ENCODE results near the gene PLA2G7.
"Not testable (repeated sequence)": the region's sequence is repeated elsewhere in the genome, so short reads cannot be mapped to it uniquely, and the experiment has no call there.

PLA2G7 gene

DNA sequence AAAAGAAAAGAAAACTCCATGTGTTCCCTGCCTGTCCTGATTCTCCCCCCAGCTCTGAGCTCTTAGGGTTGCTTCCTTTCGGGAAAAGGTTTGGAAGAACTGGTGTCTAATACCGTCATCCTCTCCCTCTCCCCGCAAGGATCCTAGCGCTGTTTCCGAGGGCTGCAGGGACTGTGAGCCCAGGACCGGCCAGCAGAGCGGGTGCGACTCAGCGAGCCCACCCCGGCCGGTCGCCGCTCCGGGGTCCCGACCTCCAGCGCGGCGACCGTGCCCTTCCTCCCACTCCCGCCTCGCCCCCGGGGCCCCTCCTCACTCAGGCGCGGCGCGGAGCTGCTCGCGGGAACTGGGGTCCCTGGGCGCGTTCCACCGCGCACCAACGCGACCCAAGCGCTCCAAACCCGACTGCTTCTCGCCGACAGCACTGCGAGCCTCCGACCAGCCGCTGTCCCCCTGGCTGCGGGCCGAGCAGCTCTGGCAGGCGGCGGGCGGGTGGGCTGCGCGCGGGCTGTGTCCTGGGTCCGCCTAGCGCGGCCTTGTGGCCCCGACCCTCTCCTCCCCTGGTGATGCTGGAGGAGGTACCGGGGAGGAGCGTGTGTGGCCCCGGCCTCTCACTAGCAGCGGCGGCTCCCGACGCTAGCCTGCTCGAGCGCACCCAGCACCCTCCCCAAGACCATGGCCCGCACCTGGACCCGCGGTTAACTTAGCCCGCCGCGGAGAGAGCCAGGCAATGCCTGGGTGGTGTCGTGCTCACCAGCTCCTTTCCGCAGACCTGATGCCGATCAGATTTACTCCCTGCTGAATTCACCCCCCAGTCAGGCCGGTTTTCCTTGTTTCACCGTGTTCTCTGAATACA is at the start of gene PLA2G7:
PLA2G7 (minus strand) TSS at position 509 of the 853 bp plus-strand sequence. CDS start 12,484 bp downstream, outside the sequence.
- peak; percentile 30 for DNase-seq

DNA sequence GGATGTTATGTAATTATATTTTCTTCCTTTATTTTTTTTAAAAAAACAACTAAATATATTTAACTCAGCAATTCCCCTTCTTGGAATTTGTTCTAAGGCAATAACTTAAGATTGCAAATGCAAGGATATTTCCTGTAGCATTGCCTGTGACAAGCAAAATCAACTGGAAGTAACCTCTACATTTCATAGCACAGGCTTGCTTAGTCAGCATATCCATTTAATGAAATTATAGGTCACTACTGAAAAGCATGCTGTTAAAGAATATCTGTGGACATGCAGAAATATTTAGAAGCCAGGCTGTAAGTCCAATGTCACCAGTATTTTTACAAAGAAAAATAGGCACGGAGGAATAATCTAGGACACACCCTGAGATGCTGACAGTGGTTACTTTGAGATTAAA is 49.4 kb upstream of the PLA2G7 start:
- DNase-seq: no peak

DNA sequence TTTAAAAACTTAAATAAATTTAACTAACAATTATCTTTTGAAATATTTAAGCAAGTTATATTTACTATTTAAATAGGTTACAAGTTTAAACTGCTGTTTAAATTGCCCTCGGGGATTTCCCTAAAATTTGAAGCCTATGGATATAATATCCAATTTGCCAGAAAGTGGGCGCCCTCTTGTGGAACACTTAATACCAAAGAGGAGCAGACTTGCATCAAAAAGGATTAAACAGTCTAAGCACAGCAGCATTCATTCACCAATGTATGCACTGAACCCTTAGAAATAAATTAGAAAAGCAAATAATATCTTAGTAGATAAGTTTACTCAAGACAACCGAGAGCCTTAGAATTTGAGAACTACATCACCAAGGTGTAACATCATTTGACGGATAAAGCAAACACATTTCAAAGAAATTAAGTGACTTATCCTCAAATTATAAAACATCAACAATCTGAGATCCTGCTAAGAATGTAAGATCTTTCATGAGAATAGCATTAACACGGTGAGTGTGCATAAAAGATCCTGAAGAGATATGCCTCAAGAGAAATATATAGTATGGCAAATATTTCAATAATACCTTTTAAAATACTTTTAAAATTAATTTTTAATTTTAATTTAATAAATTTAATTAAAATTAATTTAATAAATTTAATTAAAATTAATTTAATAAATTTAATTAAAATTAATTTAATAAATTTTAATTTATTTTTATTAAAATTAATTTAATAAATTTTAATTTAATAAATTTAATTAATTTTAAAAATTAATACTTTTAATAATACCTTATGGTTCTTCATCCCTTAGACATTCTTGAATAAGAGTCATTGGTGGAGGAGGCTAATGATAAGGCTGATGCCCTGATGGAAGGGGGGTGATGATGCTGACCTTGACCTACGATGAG is 46.6 kb upstream of the PLA2G7 start:
- peak; percentile 73 for DNase-seq

DNA sequence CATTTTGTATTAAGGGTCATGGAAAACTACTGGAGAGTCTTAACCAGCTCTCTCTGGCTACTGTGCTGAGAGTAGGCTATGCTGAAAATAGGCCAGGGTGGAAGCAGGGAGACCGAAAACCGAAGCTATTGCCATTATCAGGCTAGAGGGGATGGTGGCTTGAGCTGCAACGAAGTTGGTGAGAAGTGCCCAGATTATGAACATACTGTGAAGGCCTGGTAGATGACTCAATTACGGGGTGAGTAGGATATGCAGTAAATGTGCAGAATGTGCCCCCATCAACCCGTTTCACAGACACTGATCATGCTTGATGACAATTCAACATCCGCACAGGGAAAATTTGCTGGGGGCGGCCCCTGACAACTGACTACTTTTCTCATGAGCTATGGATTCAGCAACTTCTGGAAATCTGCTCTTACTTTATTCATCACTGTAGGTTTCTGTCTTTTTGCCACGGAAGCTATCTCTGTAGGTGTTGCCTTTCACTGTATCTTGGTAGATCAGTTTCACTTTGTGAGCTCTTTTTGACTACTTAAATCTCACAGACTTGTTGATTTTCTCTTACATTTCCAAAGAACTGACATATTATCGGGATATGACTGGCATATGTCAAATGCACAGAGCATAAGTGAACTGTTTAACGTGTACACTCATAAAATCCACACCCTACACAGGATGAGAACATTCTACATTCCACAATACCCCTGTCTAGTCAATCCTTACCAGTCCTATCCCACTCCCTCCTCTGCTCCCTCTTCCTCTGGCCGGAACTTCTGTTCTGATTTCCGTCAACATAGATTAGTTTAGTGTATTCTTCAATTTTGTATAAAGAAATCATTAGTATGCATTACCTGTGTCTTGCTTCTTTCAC is 42.5 kb upstream of the PLA2G7 start:
- no peak for DNase-seq

DNA sequence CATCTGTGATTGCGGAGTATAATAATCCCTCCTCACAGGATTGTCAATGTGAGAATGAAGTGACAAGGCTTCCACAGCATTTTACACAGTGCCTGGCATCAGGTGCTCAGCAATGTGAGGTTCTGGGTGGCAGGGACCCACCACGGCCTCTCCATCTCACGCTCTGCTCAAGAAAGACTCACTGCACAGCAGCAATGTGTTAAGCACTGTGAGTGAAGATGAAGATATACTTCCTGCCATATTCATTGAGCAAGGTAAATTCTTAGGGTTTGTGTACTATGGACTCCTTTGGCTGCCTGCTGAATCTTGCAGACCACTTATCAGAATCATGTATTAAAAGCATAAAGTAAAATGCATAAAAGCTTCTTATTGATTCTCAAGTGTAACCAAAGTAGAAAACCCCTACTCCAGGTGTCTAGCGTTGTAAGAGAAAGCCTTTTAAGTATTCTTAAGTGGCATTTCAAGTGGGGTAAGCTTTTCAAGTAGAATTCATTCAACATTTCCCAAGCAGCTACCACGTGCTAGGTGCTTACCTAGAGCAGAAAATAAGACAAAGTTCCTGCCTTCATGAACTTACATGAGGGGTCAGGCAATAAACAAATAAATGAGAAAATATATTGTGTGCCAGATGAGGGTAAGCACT is 41.0 kb upstream of the PLA2G7 start:
- DNase-seq: no peak

DNA sequence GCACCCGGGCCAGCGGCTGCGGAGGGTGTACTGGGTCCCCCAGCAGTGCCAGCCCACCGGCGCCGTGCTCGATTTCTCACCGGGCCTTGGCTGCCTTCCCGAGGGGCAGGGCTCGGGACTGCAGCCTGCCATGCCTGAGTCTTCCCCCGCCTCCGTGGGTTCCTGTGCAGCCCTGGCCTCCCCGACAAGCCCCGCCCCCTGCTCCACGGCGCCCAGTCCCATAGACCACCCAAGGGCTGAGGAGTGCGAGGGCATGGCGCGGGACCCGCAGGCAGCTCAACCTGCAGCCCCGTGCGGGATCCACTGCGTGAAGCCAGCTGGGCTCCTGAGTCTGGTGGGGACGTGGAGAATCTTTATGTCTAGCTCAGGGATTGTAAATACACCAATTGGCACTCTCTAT is 39.6 kb upstream of the PLA2G7 start:
- DNase-seq: not testable (repeated sequence)

DNA sequence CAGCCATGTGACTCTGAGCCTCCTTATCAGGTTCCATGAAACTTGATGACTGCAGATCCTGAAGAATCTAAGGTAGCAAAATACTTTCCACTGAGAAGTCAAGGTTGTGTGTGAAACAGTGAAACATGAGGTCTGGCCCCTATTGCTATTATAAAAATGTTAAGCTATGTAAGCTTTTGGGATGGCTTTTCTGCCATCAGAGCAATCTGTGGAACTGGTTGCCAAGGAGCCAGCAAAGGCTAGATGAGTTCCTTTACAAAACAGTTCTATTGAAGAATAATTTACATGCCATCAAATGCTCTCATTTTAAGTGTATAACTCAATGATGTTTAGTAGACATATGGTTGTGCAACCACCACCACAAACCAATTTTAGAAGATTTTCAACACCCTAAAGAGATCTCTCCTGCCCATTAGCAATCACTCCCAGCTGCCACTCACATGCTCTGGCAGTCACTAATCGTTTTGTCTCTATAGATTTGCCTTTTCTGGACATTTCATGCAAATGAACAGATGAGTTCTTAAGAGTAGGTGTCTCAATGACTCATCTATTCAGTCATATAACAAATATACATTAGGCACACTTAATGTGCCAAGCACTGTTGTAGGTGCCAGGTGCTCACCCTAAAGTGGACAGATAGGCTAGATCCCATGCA is 38.2 kb upstream of the PLA2G7 start:
- DNase-seq: no peak

DNA sequence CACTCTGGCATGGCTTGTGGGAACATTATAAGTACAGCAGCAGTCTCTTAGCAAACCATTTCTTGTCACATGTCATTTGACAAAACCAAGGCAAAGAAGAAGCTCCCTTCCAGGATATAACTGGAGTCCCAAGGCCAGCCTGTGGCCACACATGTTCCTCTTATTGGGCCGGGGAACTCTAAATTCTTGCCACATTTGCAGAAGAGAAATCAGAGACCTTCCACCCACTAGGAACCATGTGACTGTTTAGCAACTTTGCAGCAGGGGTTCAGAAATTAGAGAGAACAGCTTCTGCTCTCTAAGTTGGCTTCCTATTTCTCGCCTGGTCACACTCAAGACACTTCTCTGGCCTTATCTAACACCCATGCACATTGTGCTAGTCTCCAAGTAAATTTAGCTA is 37.6 kb upstream of the PLA2G7 start:
- no peak for DNase-seq

DNA sequence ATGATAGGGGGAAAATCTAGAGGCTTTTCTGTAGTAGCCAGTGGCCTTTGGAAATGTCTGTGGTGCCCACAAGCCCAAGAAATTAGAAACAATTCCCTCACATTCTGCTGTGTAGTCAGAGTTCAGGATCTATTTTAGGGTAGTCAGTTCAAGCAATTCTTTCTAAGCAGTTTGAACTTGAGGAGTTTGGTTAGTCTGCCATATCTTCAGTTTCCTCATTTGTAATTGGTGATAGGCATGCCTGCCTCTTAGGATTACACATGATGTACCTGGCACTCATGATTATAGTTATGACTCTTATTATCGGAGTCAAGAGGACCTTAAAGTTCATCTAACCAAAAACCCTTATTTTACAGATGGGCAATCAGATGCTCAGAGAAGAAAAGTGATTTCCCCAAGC is 36.8 kb upstream of the PLA2G7 start:
- no peak for DNase-seq

DNA sequence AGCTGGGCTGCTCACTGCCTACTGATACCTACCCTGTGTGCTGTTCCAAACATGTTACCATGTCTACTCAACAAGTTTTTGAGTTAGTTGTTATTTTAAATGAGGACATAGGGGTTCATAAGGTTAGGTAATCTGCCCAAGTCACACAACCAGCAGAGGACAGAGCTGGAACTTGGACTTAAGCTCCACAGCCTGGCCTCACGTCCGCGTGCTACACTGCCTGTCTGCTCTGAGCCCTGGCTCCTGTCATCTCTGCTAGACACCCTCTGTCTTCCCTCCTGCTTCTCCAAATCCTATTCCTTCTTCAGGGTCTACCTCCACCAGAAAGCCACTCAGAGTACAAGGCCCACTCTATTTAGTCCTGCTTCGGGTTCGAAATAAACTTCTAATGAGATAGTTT is 29.8 kb upstream of the PLA2G7 start:
- DNase-seq: no peak

DNA sequence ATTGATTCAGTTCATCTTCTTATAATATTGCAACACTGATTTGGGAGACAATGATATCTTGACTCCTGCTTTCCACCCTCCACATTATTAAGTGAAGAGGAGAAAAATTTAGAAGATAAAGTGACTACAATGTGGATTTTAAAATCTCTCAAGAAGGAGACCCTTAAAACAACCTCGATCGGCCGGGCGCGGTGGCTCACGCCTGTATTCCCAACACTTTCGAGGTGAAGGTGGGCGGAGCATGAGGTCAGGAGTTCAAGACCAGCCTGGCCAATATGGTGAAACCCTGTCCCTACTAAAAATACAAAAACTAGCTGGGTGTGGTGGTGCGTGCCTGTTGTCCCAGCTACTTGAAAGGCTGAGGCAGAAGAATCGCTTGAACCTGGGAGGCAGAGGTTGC is 29.1 kb upstream of the PLA2G7 start:
- DNase-seq: not testable (repeated sequence)

DNA sequence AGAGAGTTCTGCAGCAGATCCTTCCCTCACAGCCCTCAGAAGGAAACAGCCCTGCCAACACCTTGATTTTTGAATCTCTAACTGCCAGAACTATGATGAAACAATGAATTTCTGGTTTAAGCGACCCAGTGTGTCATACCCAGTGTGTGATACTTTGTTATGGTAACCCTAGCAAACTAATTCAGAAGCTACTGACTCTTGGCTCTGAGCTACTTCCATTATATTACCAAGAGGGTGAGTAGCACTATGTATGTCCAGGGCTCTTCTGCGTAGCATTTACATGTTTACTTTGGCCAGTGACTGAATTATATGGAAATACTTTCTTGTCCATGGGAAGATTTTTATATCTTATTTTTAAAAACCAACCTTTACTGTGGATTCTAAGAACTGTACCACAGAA is 28.3 kb upstream of the PLA2G7 start:
- DNase-seq: no peak

DNA sequence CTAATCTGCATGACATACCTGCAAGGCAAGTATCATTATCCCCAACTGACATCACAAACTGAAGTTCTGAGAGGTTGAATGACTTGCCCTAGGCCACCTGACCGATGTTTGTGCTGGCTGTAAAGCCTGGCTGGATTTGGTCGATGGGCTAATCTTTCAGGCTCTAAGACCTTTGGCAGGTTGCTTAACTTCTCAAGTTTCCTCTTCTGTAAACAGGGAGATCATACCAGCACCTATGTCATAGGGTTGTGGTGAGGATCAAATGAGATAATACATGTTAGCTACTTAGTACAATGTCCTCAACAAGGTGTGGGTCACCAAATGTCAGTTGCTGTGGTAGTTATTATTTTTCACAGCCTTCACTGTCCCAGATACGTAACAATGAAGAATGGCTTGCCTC is 25.8 kb upstream of the PLA2G7 start:
- no peak for DNase-seq

DNA sequence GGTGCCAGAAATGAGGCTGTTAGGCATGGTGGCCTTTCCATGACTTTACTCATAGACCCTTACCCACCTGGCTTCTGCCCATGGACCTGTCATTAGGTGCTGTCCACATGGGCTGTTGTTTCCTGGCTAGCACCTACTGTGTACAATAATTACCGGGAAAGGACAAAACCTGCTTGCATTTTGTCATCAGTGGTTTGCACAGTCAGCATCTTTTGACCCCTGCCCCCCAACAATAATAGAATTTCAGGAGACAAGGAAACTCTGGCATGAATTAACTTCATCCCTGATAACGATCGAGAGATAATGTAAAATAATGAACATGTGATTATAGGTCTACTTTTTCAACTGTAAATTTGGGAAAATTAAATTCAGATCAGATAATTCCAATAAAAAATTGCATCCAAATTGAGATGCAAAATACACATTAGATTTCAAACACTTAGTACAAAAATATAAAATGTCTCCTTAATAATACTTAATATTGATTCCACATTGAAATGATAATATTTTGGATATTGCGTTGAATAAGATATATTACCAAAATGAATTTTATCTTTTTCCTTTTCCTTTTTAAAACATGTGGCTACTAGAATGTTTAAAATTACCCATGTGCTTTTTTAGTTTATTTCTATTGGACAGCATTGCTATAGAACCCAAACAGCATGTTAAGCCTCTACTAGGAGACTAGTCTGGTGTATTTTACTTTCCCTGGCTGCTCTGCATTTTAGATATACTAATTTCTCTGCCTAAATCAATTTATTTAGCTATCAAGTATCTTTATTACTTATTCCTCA is 24.0 kb upstream of the PLA2G7 start:
- no peak for DNase-seq

DNA sequence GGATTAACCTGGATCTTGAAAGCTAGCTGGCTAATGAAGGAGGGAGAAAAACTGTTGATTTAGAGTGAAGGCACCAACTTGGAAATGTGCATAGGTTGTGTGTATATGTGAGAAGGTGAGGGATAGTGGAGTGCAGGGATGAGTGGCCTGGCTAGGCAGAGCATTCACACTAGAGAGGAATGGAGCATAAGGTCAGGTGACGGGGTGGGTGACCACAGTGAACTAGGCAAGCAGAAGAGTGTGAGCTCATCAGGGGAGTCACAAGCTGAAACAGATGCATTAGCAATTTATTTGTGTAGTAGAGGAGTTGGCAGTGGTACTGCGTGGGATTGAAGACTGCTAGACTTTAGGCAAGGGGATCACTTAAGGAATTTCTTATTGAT is 22.0 kb upstream of the PLA2G7 start:
- no peak for DNase-seq

DNA sequence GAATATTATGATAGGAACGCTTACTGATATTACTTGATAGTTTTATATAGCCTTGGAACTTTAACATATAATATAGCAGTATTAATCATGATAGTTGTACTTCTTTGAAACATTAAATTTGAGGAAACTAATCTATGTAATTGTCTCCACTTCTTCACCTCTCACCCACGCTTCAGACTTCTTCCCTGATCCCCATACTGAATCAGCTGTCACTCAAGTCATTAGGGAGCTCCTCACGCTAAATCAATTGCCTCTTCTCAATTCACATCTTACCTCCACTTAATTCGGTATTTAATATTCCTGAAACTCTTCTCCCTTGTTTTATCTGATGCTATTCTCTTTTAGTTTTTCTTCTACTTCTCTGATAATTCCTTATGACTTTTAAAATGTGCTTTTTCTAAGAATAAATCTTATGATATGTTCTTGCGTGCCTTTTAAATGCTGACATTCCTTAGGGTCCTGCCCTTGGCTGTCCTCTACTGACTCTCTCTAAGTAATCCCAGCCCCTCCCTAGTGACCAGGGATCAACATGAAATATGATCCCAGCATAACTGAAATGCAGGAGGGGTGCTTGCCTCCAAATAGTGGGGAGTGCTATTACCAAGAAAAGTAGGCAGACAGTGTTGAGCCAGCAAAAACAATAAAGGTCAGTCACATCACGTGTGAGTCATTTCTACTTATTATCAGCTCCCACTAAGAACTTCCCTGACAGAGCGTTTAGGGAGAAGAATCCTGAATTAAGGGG is 21.5 kb upstream of the PLA2G7 start:
- no peak for DNase-seq

DNA sequence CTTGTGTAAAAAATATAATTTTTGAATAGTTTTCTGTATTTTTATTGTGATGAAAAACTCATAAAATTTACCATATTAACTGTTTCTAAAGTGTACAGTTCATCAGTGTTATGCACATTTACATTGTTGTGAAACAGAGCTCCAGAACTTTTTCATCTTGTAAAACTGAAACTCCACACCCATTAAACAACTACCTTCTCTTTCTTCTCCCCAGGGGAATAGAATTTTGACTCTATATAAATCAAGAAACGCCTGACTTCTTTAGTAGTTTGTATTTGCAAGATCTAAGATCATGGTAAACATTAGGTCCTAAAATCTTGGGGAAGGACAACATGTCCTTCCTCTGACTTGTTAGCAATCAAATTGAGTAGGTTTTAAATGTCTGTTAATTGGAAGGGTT is 20.7 kb upstream of the PLA2G7 start:
- DNase-seq: no peak

DNA sequence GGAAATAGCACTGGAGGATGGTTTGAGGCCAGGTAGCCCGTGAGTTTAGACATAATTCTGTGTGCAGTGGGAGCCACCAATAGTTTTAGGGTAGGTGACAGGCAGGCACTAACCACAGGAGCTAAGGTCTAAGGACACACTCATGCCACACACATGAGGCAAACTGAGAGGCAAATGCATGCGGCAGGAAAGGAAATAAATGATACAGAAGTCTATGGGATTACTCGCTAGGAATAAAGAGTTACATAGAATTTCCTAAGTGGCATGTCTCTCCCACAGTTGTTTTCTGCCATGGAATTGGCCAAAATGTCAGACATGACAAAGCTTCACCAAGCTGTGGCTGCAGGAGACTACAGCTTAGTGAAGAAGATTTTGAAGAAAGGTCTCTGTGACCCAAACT is 16.5 kb upstream of the PLA2G7 start:
- DNase-seq: no peak

DNA sequence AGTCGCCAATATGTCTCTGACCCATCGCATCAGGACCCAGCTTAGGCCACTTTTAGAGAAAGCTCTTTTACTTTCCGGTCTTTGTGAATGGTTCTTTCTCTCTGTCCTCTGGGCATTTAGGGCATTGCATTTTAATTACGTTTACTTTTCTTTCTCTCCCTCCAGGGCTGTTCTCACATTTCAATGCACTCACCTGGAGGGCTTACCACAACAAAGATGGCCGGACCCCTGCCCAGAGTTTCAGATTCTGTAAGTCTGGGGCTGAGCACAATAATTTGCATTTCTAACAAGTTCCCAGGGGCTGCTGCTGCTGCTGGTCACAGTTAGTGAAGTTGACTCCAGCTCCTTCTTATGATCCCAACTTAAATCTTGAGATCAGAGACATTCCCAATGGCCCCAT is 14.6 kb upstream of the PLA2G7 start:
- no peak for DNase-seq

DNA sequence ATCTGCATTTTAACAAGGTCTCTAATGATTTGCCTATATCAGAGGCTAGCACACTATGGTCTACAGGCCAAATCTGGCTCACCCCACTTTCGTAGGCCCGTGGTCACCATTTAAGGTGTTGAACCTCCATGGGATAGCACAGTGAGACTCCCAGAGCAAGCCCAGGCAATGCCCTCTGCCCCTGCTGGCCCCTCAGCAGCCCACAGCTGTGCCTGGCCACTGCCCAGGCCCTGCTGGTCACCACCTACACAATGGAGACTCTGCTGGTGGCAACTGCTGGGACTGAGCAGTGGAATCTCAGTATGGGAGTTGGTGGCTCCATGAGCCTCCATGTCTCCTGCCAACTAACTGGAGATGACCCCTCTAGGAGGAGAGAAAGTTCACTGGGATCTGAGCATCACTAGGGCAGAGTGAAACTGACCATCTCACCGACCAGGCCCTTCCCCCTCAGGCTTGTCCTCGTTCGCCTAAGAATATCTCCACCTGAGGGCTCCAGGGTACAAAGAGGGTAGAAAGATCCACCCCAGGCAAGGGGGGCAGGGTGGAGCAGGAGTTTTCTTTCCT is 13.8 kb upstream of the PLA2G7 start:
- no peak for DNase-seq
